Measurements from ENCODE around the gene RALGAPB. TPM values are rescaled to one million over a fixed set of nuclear protein-coding genes. Genes with fewer than 3 reads are reported as not detected.

RALGAPB gene
- total RNA-seq, 2 donors from 2014 or later: 50.2 to 51.5 TPM

GRCh38 chr20:38586181-38586525, 113.5 kb downstream of the RALGAPB start:
- H3K4me1 ChIP-seq (ENCODE audit: control insufficient read depth in 1 of 2, low read depth in 2 of 2): peaks cover 0 to 3% of the 10 kb centered on the region in 2 donors
- no peaks in the 10 kb centered on the region for H3K9me3 ChIP-seq
- no peak for TF ChIP-seq CTCF (IDR thresholded peaks at IDR 0.05)
- no peaks in the 10 kb centered on the region for H3K27me3 ChIP-seq (replicated peaks; ENCODE audit: insufficient read depth)
- no peaks in the 10 kb centered on the region for H3K36me3 ChIP-seq
- no peak overlapping the region for H3K4me3 ChIP-seq
- DNase-seq (ENCODE audit: low spot score): no peak
- no peak overlapping the region for H3K27ac ChIP-seq
- no peak for ATAC-seq (ENCODE audit: insufficient number of reproducible peaks, low FRiP score, low read depth)

GRCh38 chr20:38588303-38588702, 115.7 kb downstream of the RALGAPB start:
- Histone ChIP-seq H3K36me3 (no peaks in the 10 kb centered on the region), H3K4me1 (ENCODE audit: control insufficient read depth in 1 of 2, low read depth in 2 of 2) (no peaks in the 10 kb centered on the region), H3K27me3 (replicated peaks; ENCODE audit: insufficient read depth) (no peaks in the 10 kb centered on the region), H3K27ac (no peak overlapping the region), H3K9me3 (no peaks in the 10 kb centered on the region), H3K4me3 (no peak overlapping the region)
- ATAC-seq (ENCODE audit: insufficient number of reproducible peaks, low FRiP score, low read depth): no peak
- DNase-seq (ENCODE audit: low spot score): no peak
- no peak for TF ChIP-seq CTCF (IDR thresholded peaks at IDR 0.05)

GRCh38 chr20:38589351-38589750, 116.7 kb downstream of the RALGAPB start:
- H3K4me3 ChIP-seq: no peak overlapping the region
- H3K27ac ChIP-seq: no peak overlapping the region
- no peak for TF ChIP-seq CTCF (IDR thresholded peaks at IDR 0.05)
- no peaks in the 10 kb centered on the region for H3K9me3 ChIP-seq
- no peaks in the 10 kb centered on the region for H3K27me3 ChIP-seq (replicated peaks; ENCODE audit: insufficient read depth)
- no peaks in the 10 kb centered on the region for H3K4me1 ChIP-seq (ENCODE audit: control insufficient read depth in 1 of 2, low read depth in 2 of 2)
- DNase-seq (ENCODE audit: low spot score) (no peak), ATAC-seq (ENCODE audit: insufficient number of reproducible peaks, low FRiP score, low read depth) (no peak)
- no peaks in the 10 kb centered on the region for H3K36me3 ChIP-seq

- Histone ChIP-seq H3K36me3 (no peaks in the 10 kb centered on the region), H3K9me3 (no peaks in the 10 kb centered on the region), H3K27me3 (replicated peaks; ENCODE audit: insufficient read depth) (no peaks in the 10 kb centered on the region), H3K4me1 (ENCODE audit: control insufficient read depth in 1 of 2, low read depth in 2 of 2) (no peaks in the 10 kb centered on the region), H3K27ac (no peak overlapping the region), H3K4me3 (no peak overlapping the region)
- no peak for TF ChIP-seq CTCF (IDR thresholded peaks at IDR 0.05)
- DNase-seq (ENCODE audit: low spot score): no peak
- no peak for ATAC-seq (ENCODE audit: insufficient number of reproducible peaks, low FRiP score, low read depth)
Observed at GRCh38 chr20:38589967-38590675, 117.5 kb downstream of the RALGAPB start.

GRCh38 chr20:38590676-38591473, 118.2 kb downstream of the RALGAPB start:
- no peak overlapping the region for H3K4me3 ChIP-seq
- no peaks in the 10 kb centered on the region for H3K36me3 ChIP-seq
- no peaks in the 10 kb centered on the region for H3K4me1 ChIP-seq (ENCODE audit: control insufficient read depth in 1 of 2, low read depth in 2 of 2)
- TF ChIP-seq CTCF (IDR thresholded peaks at IDR 0.05): no peak
- H3K27me3 ChIP-seq (replicated peaks; ENCODE audit: insufficient read depth): no peaks in the 10 kb centered on the region
- no peaks in the 10 kb centered on the region for H3K9me3 ChIP-seq
- DNase-seq (ENCODE audit: low spot score) (no peak), ATAC-seq (ENCODE audit: insufficient number of reproducible peaks, low FRiP score, low read depth) (no peak)
- H3K27ac ChIP-seq: no peak overlapping the region
